ENCODE measurements around the gene DYRK4.
A peak's percentile ranks its signal among the peaks of the same experiment; 100 is the strongest.

DYRK4 gene

GRCh38 chr12:4530982-4531586, 30.9 kb upstream of the DYRK4 start:
- TF ChIP-seq FOXP2 (optimal IDR thresholded peaks at IDR 0.05; ENCODE audit: borderline replicate concordance, extremely low read depth, extremely low read length, insufficient read depth) (no peak), SIN3A (IDR thresholded peaks at IDR 0.05; ENCODE audit: borderline replicate concordance, insufficient read depth, low read length) (no peak), TAF1 (IDR thresholded peaks at IDR 0.05; ENCODE audit: borderline replicate concordance, insufficient read depth, low read length) (no peak), POLR2AphosphoS5 (IDR thresholded peaks at IDR 0.05; ENCODE audit: low read depth, low read length) (no peak)
- TF ChIP-seq, protein P1, sequence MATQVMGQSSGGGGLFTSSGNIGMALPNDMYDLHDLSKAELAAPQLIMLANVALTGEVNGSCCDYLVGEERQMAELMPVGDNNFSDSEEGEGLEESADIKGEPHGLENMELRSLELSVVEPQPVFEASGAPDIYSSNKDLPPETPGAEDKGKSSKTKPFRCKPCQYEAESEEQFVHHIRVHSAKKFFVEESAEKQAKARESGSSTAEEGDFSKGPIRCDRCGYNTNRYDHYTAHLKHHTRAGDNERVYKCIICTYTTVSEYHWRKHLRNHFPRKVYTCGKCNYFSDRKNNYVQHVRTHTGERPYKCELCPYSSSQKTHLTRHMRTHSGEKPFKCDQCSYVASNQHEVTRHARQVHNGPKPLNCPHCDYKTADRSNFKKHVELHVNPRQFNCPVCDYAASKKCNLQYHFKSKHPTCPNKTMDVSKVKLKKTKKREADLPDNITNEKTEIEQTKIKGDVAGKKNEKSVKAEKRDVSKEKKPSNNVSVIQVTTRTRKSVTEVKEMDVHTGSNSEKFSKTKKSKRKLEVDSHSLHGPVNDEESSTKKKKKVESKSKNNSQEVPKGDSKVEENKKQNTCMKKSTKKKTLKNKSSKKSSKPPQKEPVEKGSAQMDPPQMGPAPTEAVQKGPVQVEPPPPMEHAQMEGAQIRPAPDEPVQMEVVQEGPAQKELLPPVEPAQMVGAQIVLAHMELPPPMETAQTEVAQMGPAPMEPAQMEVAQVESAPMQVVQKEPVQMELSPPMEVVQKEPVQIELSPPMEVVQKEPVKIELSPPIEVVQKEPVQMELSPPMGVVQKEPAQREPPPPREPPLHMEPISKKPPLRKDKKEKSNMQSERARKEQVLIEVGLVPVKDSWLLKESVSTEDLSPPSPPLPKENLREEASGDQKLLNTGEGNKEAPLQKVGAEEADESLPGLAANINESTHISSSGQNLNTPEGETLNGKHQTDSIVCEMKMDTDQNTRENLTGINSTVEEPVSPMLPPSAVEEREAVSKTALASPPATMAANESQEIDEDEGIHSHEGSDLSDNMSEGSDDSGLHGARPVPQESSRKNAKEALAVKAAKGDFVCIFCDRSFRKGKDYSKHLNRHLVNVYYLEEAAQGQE (IDR thresholded peaks at IDR 0.05; ENCODE audit: insufficient read depth in 1 of 2, low read depth in 2 of 2, low read length in 2 of 2), result no peak

DNA sequence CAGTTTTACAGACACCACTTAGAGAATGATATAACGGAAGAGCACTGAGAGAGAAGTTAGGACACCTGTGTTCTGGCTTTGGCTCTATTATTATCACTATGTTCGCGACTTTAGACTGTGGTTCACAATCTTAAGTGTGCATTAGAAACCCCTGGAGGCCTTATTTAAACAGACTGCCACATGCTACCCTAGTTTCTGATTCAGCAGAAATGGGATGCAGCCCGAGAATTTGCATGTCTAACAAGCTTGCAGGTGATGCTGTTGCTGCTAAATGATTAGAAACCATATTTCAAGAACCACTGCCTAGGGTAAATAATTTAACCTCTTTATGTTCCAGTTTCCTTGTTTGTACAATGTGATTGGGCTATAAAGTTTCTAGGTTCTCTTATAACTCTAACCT, 26.9 kb upstream of the DYRK4 start:
- TF ChIP-seq, protein P1 (IDR thresholded peaks at IDR 0.05; ENCODE audit: insufficient read depth in 1 of 2, low read depth in 2 of 2, low read length in 2 of 2), result no peak
- TF ChIP-seq POLR2AphosphoS5 (IDR thresholded peaks at IDR 0.05; ENCODE audit: low read depth, low read length) (no peak), FOXP2 (optimal IDR thresholded peaks at IDR 0.05; ENCODE audit: borderline replicate concordance, extremely low read depth, extremely low read length, insufficient read depth) (no peak), TAF1 (IDR thresholded peaks at IDR 0.05; ENCODE audit: borderline replicate concordance, insufficient read depth, low read length) (no peak), SIN3A (IDR thresholded peaks at IDR 0.05; ENCODE audit: borderline replicate concordance, insufficient read depth, low read length) (no peak)

- TF ChIP-seq, protein P1 (IDR thresholded peaks at IDR 0.05; ENCODE audit: insufficient read depth in 1 of 2, low read depth in 2 of 2, low read length in 2 of 2), result no peak
- TF ChIP-seq FOXP2 (optimal IDR thresholded peaks at IDR 0.05; ENCODE audit: borderline replicate concordance, extremely low read depth, extremely low read length, insufficient read depth) (no peak), SIN3A (IDR thresholded peaks at IDR 0.05; ENCODE audit: borderline replicate concordance, insufficient read depth, low read length) (no peak), TAF1 (IDR thresholded peaks at IDR 0.05; ENCODE audit: borderline replicate concordance, insufficient read depth, low read length) (no peak), POLR2AphosphoS5 (IDR thresholded peaks at IDR 0.05; ENCODE audit: low read depth, low read length) (no peak)
These were observed 26.1 kb upstream of the DYRK4 start for GRCh38 chr12:4535871-4536270.

DNA sequence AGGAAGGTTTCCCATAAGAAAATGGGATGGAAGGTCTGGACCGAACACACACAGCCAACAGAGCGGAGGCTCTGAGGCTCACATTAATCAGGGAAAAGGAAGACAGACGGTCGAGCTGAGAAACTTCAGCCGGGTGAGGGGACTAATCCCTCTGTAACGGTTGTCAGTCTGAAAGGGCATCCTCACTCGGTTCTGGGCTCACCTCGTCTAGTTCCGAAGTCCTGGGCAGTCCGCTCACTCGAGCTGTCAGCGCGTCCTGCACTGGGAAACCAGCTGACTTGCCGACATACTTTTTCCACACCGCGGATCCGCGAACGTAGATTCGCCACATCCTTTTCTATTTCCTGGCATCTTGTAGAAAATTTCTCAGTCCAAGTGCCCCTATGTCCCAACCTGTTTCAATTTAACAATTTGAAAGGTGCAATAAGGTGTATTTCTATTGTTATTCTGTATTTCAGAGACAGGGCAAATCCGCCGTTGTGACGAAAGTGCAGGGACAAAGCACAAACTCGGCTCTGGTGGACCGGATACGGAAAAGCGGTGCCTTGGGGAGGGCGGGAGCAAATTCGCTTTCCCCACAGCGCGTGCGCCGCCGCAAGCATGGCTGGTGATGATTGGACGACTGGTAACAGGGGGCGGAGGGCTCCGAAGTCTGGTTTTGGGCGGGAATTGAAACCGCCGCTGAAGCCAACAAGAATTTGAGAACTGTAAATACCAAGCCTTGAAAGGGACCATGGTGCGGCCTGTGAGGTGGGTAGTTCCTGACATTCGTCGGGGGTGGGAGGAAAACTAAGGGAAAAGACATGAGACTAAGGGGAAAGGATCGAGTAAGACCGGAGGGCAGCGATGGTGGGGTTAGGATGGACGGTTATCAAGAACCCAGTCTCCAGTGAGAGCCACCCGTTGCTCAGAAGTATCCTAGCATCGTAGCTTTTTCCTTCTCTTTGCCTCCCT, 23.5 kb upstream of the DYRK4 start, which contains the start of gene RAD51AP1:
TSS of gene RAD51AP1 (plus strand) at position 684 of the 954 bp plus-strand sequence. CDS start at position 734, 50 bp downstream.
- TF ChIP-seq, protein P1 (IDR thresholded peaks at IDR 0.05; ENCODE audit: insufficient read depth in 1 of 2, low read depth in 2 of 2, low read length in 2 of 2), result peak in 1 of 2 experiments; percentile 57; a peak in 1 of 4 replicates
- no peak for TF ChIP-seq FOXP2 (optimal IDR thresholded peaks at IDR 0.05; ENCODE audit: borderline replicate concordance, extremely low read depth, extremely low read length, insufficient read depth)
- TF ChIP-seq SIN3A (IDR thresholded peaks at IDR 0.05; ENCODE audit: borderline replicate concordance, insufficient read depth, low read length), result peak; percentile 93; the same call in 1 of the 2 replicates
- TF ChIP-seq TAF1 (IDR thresholded peaks at IDR 0.05; ENCODE audit: borderline replicate concordance, insufficient read depth, low read length), result peak; percentile 69; the same call in 1 of the 2 replicates
- TF ChIP-seq POLR2AphosphoS5 (IDR thresholded peaks at IDR 0.05; ENCODE audit: low read depth, low read length), result peak; percentile 63; the same call in 1 of the 2 replicates

All from PFSK-1 (cell line).